T-cell (primary cell): Measurements from ENCODE around the gene GGPS1. TPM values are rescaled to one million over a fixed set of nuclear protein-coding genes. Genes with fewer than 3 reads are reported as not detected.
"Not testable (repeated sequence)": the region's sequence is repeated elsewhere in the genome, so short reads cannot be mapped to it uniquely, and the experiment has no call there.

Experiments
- ATAC-seq, 4 experiments: fragments of 200-7000 bp in 3 of 4; fragments of 150-1000 bp in 1 of 4; cut with Tn5 transposase; replicated peaks in 1 of 4; 1 replicate in 3 of 4; 2 replicates in 1 of 4; pipeline ENCODE4 v1.10.0; 2021; ENCODE audit warnings: moderate library complexity in 3 of 4, mild to moderate bottlenecking in 2 of 4, moderate number of reproducible peaks in 1 of 4
- CTCF ChIA-PET, 2 donors: fragments of 300-600 bp; sonication (Branson Sonifier 250); formaldehyde crosslinking; loops; one replicate each; lab custom pipeline; 2022; ENCODE audit warnings: antibody characterized with exemption in 2 of 2; lab: Charles Lee
- POLR2A ChIA-PET, 2 donors: fragments of 300-600 bp; sonication (Branson Sonifier 250); formaldehyde crosslinking; loops; one replicate each; lab custom pipeline; 2022; ENCODE audit warnings: antibody characterized with exemption in 2 of 2; lab: Charles Lee
- DNase-seq, 35 experiments: peaks; one replicate each; pipeline versions ENCODE4 v3.0.0 to v3.0.0-alpha.2; 2013 to 2023
- H3K27ac ChIP-seq: one replicate; pipeline ENCODE4 v1.5.1; 2013; ENCODE audit warnings: low read length
- H3K27me3 ChIP-seq, 2 experiments: replicated peaks in 1 of 2; 1 replicate in 1 of 2; 2 replicates in 1 of 2; pipeline versions ENCODE4 v1.6.1 to v1.7.0; 2013; ENCODE audit warnings: low read length in 1 of 2, mixed read lengths in 1 of 2; ENCODE audit not compliant: control insufficient read depth in 2 of 2, insufficient read depth in 2 of 2; ENCODE audit errors: extremely low read depth in 1 of 2
- H3K36me3 ChIP-seq, 2 donors: 1 replicate in 1 of 2; 2 replicates in 1 of 2; pipeline versions ENCODE4 v1.6.1 to v1.7.0; 2013; ENCODE audit warnings: low read length in 1 of 2; ENCODE audit not compliant: control insufficient read depth in 2 of 2, insufficient read depth in 1 of 2; ENCODE audit errors: extremely low read depth in 1 of 2
- H3K4me1 ChIP-seq, 2 experiments: 1 replicate in 1 of 2; 2 replicates in 1 of 2; pipeline versions ENCODE4 v1.6.1 to v1.7.0; 2013; ENCODE audit warnings: low read length in 2 of 2, mixed read lengths in 1 of 2; ENCODE audit not compliant: insufficient read depth in 2 of 2, control insufficient read depth in 1 of 2; ENCODE audit errors: extremely low read depth in 1 of 2
- H3K4me3 ChIP-seq, 2 donors: 1 replicate in 1 of 2; 2 replicates in 1 of 2; pipeline versions ENCODE4 v1.5.1 to v1.7.0; 2013; ENCODE audit warnings: mild to moderate bottlenecking in 2 of 2, low read length in 1 of 2, moderate library complexity in 1 of 2; ENCODE audit not compliant: control insufficient read depth in 1 of 2; ENCODE audit errors: extremely low read depth in 1 of 2
- H3K9me3 ChIP-seq: 2 replicates; pipeline ENCODE4 v1.7.0; 2013
- H3K27ac Mint-ChIP-seq, 2 donors: one replicate each; pipeline ENCODE4 v1.8.0; 2020 to 2021; ENCODE audit warnings: mild to moderate bottlenecking in 2 of 2, mixed read lengths in 2 of 2
- H3K27me3 Mint-ChIP-seq, 2 donors: one replicate each; pipeline ENCODE4 v1.8.0; 2021 to 2022; ENCODE audit warnings: mixed read lengths in 2 of 2
- H3K36me3 Mint-ChIP-seq: one replicate; pipeline ENCODE4 v1.8.0; 2021; ENCODE audit warnings: mixed read lengths
- H3K4me1 Mint-ChIP-seq, 3 donors: one replicate each; pipeline ENCODE4 v1.8.0; 2020 to 2022; ENCODE audit warnings: mixed read lengths in 3 of 3, mild to moderate bottlenecking in 1 of 3
- H3K4me3 Mint-ChIP-seq, 3 donors: one replicate each; pipeline ENCODE4 v1.8.0; 2020 to 2022; ENCODE audit warnings: mild to moderate bottlenecking in 3 of 3, mixed read lengths in 3 of 3, moderate library complexity in 3 of 3
- H3K9me3 Mint-ChIP-seq, 3 donors: one replicate each; pipeline ENCODE4 v1.8.0; 2020 to 2022; ENCODE audit warnings: mixed read lengths in 3 of 3
- WGBS: methylation state at CpG from one replicate; pipeline ENCODE4 v1.1.5; 2013; ENCODE audit warnings: missing lambda C conversion rate; ENCODE audit not compliant: insufficient coverage; 5-methylcytosine and 5-hydroxymethylcytosine counted together
- total RNA-seq, 35 experiments: library from RNA in 6 of 35; stranded (reverse) in 6 of 35; fragments of 120-200 nt in 1 of 35; gene quantifications; one replicate each; pipeline versions ENCODE4 v1.2.1 to v1.2.4 and lab custom pipeline; 2013 to 2026

The GGPS1 gene
- total RNA-seq, 5 donors from 2014 or later (not counting 1 experiment from before 2014, with no cell fraction given): 32.2 to 44.0 (median 39.8) TPM

DNA sequence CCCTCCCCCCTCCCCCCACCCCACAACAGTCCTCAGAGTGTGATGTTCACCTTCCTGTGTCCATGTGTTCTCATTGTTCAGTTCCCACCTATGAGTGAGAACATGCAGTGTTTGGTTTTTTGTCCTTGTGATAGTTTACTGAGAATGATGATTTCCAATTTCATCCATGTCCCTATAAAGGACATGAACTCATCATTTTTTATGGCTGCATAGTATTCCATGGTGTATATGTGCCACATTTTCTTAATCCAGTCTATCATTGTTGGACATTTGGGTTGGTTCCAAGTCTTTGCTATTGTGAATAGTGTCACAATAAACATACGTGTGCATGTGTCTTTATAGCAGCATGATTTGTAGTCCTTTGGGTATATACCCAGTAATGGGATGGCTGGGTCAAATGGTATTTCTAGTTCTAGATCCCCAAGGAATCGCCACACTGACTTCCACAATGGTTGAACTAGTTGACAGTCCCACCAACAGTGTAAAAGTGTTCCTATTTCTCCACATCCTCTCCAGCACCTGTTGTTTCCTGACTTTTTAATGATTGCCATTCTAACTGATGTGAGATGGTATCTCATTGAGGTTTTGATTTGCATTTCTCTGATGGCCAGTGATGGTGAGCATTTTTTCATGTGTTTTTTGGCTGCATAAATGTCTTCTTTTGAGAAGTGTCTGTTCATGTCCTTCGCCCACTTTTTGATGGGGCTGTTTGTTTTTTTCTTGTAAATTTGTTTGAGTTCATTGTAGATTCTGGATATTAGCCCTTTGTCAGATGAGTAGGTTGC is 53.8 kb downstream of the GGPS1 start:
- POLR2A ChIA-PET, H3K27ac ChIP-seq, H3K27me3 Mint-ChIP-seq, ATAC-seq, DNase-seq, H3K27ac Mint-ChIP-seq, H3K4me3 ChIP-seq, H3K9me3 ChIP-seq, H3K27me3 ChIP-seq, H3K4me3 Mint-ChIP-seq, H3K4me1 Mint-ChIP-seq, CTCF ChIA-PET, H3K9me3 Mint-ChIP-seq, H3K4me1 ChIP-seq: not testable (repeated sequence)
- peaks cover 29% of the 10 kb centered on the region for H3K36me3 Mint-ChIP-seq
- H3K36me3 ChIP-seq: peaks cover 0 to 15% of the 10 kb centered on the region in 2 donors
- no CpG with 5 or more reads among the region's 3 CpGs for WGBS

DNA sequence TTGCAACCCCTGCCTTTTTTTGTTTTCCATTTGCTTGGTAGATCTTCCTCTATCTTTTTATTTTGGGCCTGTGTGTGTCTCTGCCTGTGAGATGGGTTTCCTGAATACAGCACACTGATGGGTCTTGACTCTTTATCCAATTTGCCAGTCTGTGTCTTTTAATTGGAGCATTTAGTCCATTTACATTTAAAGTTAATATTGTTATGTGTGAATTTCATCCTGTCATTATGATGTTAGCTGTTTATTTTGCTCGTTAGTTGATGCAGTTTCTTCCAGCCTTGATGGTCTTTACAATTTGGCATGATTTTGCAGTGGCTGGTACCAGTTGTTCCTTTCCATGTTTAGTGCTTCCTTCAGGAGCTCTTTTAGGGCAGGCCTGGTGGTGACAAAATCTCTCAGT is 57.3 kb downstream of the GGPS1 start:
- H3K36me3 ChIP-seq, H3K27me3 ChIP-seq, H3K27ac ChIP-seq, H3K27ac Mint-ChIP-seq, H3K9me3 Mint-ChIP-seq, H3K27me3 Mint-ChIP-seq, ATAC-seq, H3K9me3 ChIP-seq, H3K4me1 ChIP-seq, CTCF ChIA-PET, POLR2A ChIA-PET, DNase-seq, H3K4me3 ChIP-seq: not testable (repeated sequence)
- H3K36me3 Mint-ChIP-seq: peaks cover 26% of the 10 kb centered on the region
- no CpG with 5 or more reads among the region's 1 CpG for WGBS
- H3K4me1 Mint-ChIP-seq: peaks cover 0 to 12% (median 8%) of the 10 kb centered on the region in 3 donors
- peak overlapping the region in 1 of 3 donors; percentile 19 for H3K4me3 Mint-ChIP-seq

GRCh38 chr1:235391874-235392273 is 63.5 kb downstream of the GGPS1 start:
- CTCF ChIA-PET: interaction anchor here in 1 of 2 donors (0.7 kb wide), 1 partner anchor 963 kb away, joined by 5 read pairs; no protein-coding TSS in a partner anchor
- Histone ChIP-seq H3K4me3 (no peak overlapping the region), H3K27me3 (no peaks in the 10 kb centered on the region), H3K36me3 (peaks cover 0 to 2% of the 10 kb centered on the region in 2 donors), H3K27ac (no peak overlapping the region), H3K9me3 (no peaks in the 10 kb centered on the region), H3K4me1 (peaks cover 0 to 2% of the 10 kb centered on the region in 2 experiments)
- Mint-ChIP-seq H3K27ac (no peak overlapping the region), H3K9me3 (peaks cover 0 to 4% (median 4%) of the 10 kb centered on the region in 3 donors), H3K4me1 (peaks cover 6 to 15% (median 13%) of the 10 kb centered on the region in 3 donors), H3K27me3 (no peaks in the 10 kb centered on the region), H3K4me3 (no peak overlapping the region), H3K36me3 (peaks cover 11% of the 10 kb centered on the region)
- no CpG with 5 or more reads among the region's 4 CpGs for WGBS
- POLR2A ChIA-PET: interaction anchor here in 1 of 2 donors (0.7 kb wide), 1 partner anchor 64 kb away, joined by 6 read pairs; the partner anchor contains the start of genes ARID4B and GGPS1
- DNase-seq (no peak), ATAC-seq (no peak)

Other genes with a start within 250 kb of the GGPS1 start
- 100 to 1,000 TPM in 4 of 5 donors, 10 to 100 TPM in 1; 81.7 to 115 (median 106) TPM for gene TOMM20, start 199.7 kb upstream of the GGPS1 start, total RNA-seq
- gene RBM34, start 167.3 kb upstream of the GGPS1 start, total RNA-seq: 100 to 1,000 TPM; 115 to 169 (median 129) TPM
- 100 to 1,000 TPM in 2 of 5 donors, 10 to 100 TPM in 3; 70.4 to 151 (median 79.1) TPM for gene ARID4B, start 391 bp upstream of the GGPS1 start, total RNA-seq
- gene TBCE, start 38.9 kb downstream of the GGPS1 start, total RNA-seq: 10 to 100 TPM; 15.6 to 21.5 (median 18.6) TPM
- 10 to 100 TPM in 2 of 5 donors, 1 to 10 TPM in 3; 6.2 to 10.9 (median 9.5) TPM for gene B3GALNT2, start 175.9 kb downstream of the GGPS1 start, total RNA-seq